HCT116 (cell line): ENCODE data around the gene SIX3. TPM values are rescaled to one million over a fixed set of nuclear protein-coding genes. Genes with fewer than 3 reads are reported as not detected.

ENCODE experiments used
- ATAC-seq: fragments of 200-7000 bp; cut with Tn5 transposase; 2 replicates; pipeline ENCODE4 v1.9.1; 2020; ENCODE audit warnings: mild to moderate bottlenecking, moderate library complexity
- BruUV-seq: library from RNA; stranded (reverse); fragments of 400-500 nt; replicated peaks from 2 replicates; lab custom pipeline; 2021; lab: Mats Ljungman, UMichigan
- CTCF ChIA-PET: fragments of 300-600 bp; sonication (Branson Sonifier 250); formaldehyde crosslinking; loops from one replicate; lab custom pipeline; 2021; ENCODE audit warnings: antibody characterized with exemption; lab: Charles Lee
- POLR2A ChIA-PET: fragments of 300-600, 350-600 bp; sonication (Branson Sonifier 250); formaldehyde crosslinking; loops from one replicate; lab custom pipeline; 2021; ENCODE audit warnings: antibody characterized with exemption; lab: Charles Lee
- RAD21 ChIA-PET, 2 experiments: fragments of 300-600 bp; sonication (Branson Sonifier 250); formaldehyde crosslinking; loops; one replicate each; lab custom pipeline; 2023; ENCODE audit warnings: low total read pairs in 2 of 2; ENCODE audit not compliant: uncharacterized antibody in 2 of 2, unreplicated experiment in 2 of 2, low non-redundant PET in 1 of 2; lab: Charles Lee
- DNase-seq: peaks from one replicate; pipeline ENCODE4 v3.0.0-alpha.2; 2010; ENCODE audit warnings: low read depth, low spot score
- H2AFZ ChIP-seq: fragments of 200-600 bp; shearing (Covaris generic), sonication (generic); 2 replicates; pipeline ENCODE4 v1.6.1; 2017; ENCODE audit warnings: low read depth, mixed run types, mixed read lengths, antibody characterized with exemption, low read length; ENCODE audit not compliant: poor library complexity, severe bottlenecking
- H3K27ac ChIP-seq: 2 replicates; pipeline ENCODE4 v1.5.1; 2012; ENCODE audit warnings: low read depth, low read length
- H3K27me3 ChIP-seq: fragments of 200-600 bp; sonication (generic); 2 replicates; pipeline ENCODE4 v1.6.1; 2016; ENCODE audit warnings: mixed run types, low read length, mixed read lengths; ENCODE audit not compliant: insufficient read depth
- H3K36me3 ChIP-seq, 2 experiments: fragments of 200-500 bp in 1 of 2; fragments of 200-600 bp in 1 of 2; sonication (Bioruptor generic) in 1 of 2; sonication (generic) in 1 of 2; 2 replicates each; pipeline versions ENCODE4 v1.5.1 to v1.6.1; 2014 to 2016; ENCODE audit warnings: low read length in 2 of 2, inconsistent platforms in 1 of 2, mixed read lengths in 1 of 2, mixed run types in 1 of 2; ENCODE audit not compliant: insufficient read depth in 2 of 2, control insufficient read depth in 1 of 2
- H3K4me1 ChIP-seq, 2 experiments: fragments of 200-600 bp in 1 of 2; sonication (generic) in 1 of 2; 2 replicates each; pipeline versions ENCODE4 v1.5.1 to v1.6.1; 2012 to 2017; ENCODE audit warnings: low read length in 2 of 2, inconsistent platforms in 1 of 2, mild to moderate bottlenecking in 1 of 2, mixed read lengths in 1 of 2, mixed run types in 1 of 2, moderate library complexity in 1 of 2; ENCODE audit not compliant: insufficient read depth in 2 of 2, control insufficient read depth in 1 of 2
- H3K4me2 ChIP-seq: fragments of 200-600 bp; sonication (generic); 2 replicates; pipeline ENCODE4 v1.6.1; 2017; ENCODE audit warnings: mixed run types, low read length, mixed read lengths
- H3K4me3 ChIP-seq, 2 experiments: fragments of 200-600 bp in 1 of 2; sonication (generic) in 1 of 2; replicated peaks in 1 of 2; 2 replicates each; pipeline ENCODE4 v1.5.1; 2011 to 2016; ENCODE audit warnings: low read length in 2 of 2, control low read depth in 1 of 2, low read depth in 1 of 2, mild to moderate bottlenecking in 1 of 2, mixed read lengths in 1 of 2, mixed run types in 1 of 2
- H3K79me2 ChIP-seq: fragments of 200-600 bp; sonication (generic); 2 replicates; pipeline ENCODE4 v1.6.1; 2017; ENCODE audit warnings: mild to moderate bottlenecking, mixed run types, low read length, moderate library complexity, mixed read lengths; ENCODE audit not compliant: insufficient read depth
- H3K9ac ChIP-seq: fragments of 200-600 bp; sonication (generic); 2 replicates; pipeline ENCODE4 v1.6.1; 2016; ENCODE audit warnings: low read length, mixed read lengths
- H3K9me2 ChIP-seq: fragments of 200-600 bp; sonication (generic), shearing (Covaris generic); 2 replicates; pipeline ENCODE4 v1.6.1; 2017; ENCODE audit warnings: mixed run types, mild to moderate bottlenecking, moderate library complexity; ENCODE audit not compliant: insufficient read depth
- H3K9me3 ChIP-seq, 2 experiments: fragments of 200-500 bp in 1 of 2; fragments of 200-600 bp in 1 of 2; sonication (Bioruptor generic) in 1 of 2; sonication (generic) in 1 of 2; 2 replicates each; pipeline ENCODE4 v1.6.1; 2014 to 2017; ENCODE audit warnings: low read length in 2 of 2, mixed read lengths in 2 of 2, inconsistent platforms in 1 of 2, low read depth in 1 of 2, mild to moderate bottlenecking in 1 of 2, mixed run types in 1 of 2, moderate library complexity in 1 of 2; ENCODE audit not compliant: control insufficient read depth in 1 of 2, insufficient read depth in 1 of 2
- H4K20me1 ChIP-seq: fragments of 200-600 bp; sonication (generic), shearing (Covaris generic); 2 replicates; pipeline ENCODE4 v1.6.1; 2017; ENCODE audit warnings: mixed run types, mild to moderate bottlenecking, moderate library complexity; ENCODE audit not compliant: insufficient read depth
- CBX3 ChIP-seq: IDR thresholded peaks from 2 replicates; pipeline ENCODE4 v1.6.1; 2012; ENCODE audit warnings: low read depth
- CEBPB ChIP-seq: IDR thresholded peaks from 2 replicates; pipeline ENCODE4 v1.6.1; 2012; ENCODE audit warnings: low read depth
- CTCF ChIP-seq, 3 experiments: fragments of 200-600 bp in 1 of 3; sonication (generic) in 1 of 3; IDR thresholded peaks in 2 of 3; conservative IDR thresholded peaks in 1 of 3; 2 replicates each; pipeline ENCODE4 v1.5.1; 2012 to 2017; ENCODE audit warnings: low read depth in 2 of 3, low read length in 2 of 3, antibody characterized with exemption in 1 of 3, borderline replicate concordance in 1 of 3, control low read depth in 1 of 3, mild to moderate bottlenecking in 1 of 3, mixed read lengths in 1 of 3, mixed run types in 1 of 3, moderate library complexity in 1 of 3; ENCODE audit not compliant: insufficient read depth in 1 of 3
- EGR1 ChIP-seq: IDR thresholded peaks from 2 replicates; pipeline ENCODE4 v1.6.1; 2012; ENCODE audit warnings: low read depth
- ELF1 ChIP-seq: IDR thresholded peaks from 2 replicates; pipeline ENCODE4 v1.6.1; 2012; ENCODE audit warnings: low read depth, borderline replicate concordance
- EZH2 ChIP-seq: fragments of 200-600 bp; sonication (generic); IDR thresholded peaks from 2 replicates; pipeline ENCODE4 v1.6.1; 2017; ENCODE audit warnings: antibody characterized with exemption, mixed run types
- POLR2AphosphoS5 ChIP-seq: IDR thresholded peaks from 2 replicates; pipeline ENCODE4 v1.6.1; 2011; ENCODE audit warnings: mild to moderate bottlenecking, low read depth, low read length, moderate library complexity
- RAD21 ChIP-seq: IDR thresholded peaks from 2 replicates; pipeline ENCODE4 v1.6.1; 2012; ENCODE audit warnings: low read depth, mild to moderate bottlenecking
- SIN3A ChIP-seq: IDR thresholded peaks from 2 replicates; pipeline ENCODE4 v1.6.1; 2012; ENCODE audit warnings: low read depth
- ZBTB33 ChIP-seq: IDR thresholded peaks from 2 replicates; pipeline ENCODE4 v1.6.1; 2011; ENCODE audit warnings: mild to moderate bottlenecking, low read length, moderate library complexity; ENCODE audit not compliant: insufficient replicate concordance; ENCODE audit errors: extremely low read depth
- ZFX ChIP-seq: fragments of 450-650 bp; IDR thresholded peaks from 2 replicates; pipeline ENCODE4 v1.6.1; 2017
- intact Hi-C: fragments of 100-400 bp; cut with micrococcal nuclease; formaldehyde crosslinking; loops from 2 replicates; pipeline ENCODE4 v1.10.0; 2022
- total RNA-seq: library from RNA; stranded (reverse); gene quantifications from one replicate; pipeline ENCODE4 v1.2.1, GENCODE V29; 2021; ENCODE audit not compliant: unreplicated experiment
- TF ChIP-seq, protein P1 (sequence below): IDR thresholded peaks from 2 replicates; pipeline ENCODE4 v1.6.1; 2012

SIX3 gene
- total RNA-seq, 1 experiment from 2014 or later, result 1.2 TPM

DNA sequence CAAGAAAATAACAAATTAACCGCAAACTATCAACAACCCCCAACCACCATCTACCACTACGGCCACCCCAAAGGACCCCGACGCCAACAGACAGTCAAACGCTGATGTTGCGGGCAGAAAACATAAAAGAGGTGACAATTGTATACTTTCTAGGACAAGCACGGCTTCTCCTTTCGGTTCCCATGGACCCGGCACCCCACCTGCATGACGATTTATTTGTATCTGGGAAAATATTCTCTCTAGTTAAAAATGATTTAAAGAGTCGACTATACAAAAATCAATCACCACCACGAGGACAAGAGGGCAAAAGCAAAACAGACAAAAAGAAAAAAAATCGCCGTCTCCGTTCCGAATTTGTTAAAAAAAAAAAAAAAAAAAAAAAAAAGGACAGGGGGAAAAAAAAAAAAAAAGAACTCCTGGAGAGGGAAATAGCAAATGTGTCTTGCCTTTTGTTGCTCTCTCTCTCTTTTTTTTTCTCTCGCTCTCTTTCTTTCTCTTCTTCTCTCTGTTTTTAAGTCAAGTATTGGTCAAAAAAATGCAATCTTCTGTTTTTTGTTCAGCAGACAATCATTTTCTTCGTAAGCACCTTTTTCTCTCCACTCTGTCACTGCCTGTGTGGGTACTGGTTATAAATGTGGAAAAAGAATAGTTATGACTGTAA lies 3.6 kb downstream of the SIX3 start:
- Histone ChIP-seq H3K9ac (no peak overlapping the region), H3K9me3 (no peaks in the 10 kb centered on the region), H3K4me1 (peaks cover 5 to 17% of the 10 kb centered on the region in 2 experiments; a peak in 3 of 4 replicates), H3K27me3 (no peaks in the 10 kb centered on the region), H3K4me3 (no peak overlapping the region), H3K9me2 (no peaks in the 10 kb centered on the region), H2AFZ (no peak overlapping the region)
- no peak for DNase-seq
- ATAC-seq, result no peak
- POLR2A ChIA-PET, result no interaction called here
- TF ChIP-seq EGR1, result no peak
- no peak for TF ChIP-seq POLR2AphosphoS5
- no peak for TF ChIP-seq CBX3
- no peak for TF ChIP-seq ZFX
- TF ChIP-seq RAD21, result no peak
- TF ChIP-seq ZBTB33, result no peak
- TF ChIP-seq, protein P1, sequence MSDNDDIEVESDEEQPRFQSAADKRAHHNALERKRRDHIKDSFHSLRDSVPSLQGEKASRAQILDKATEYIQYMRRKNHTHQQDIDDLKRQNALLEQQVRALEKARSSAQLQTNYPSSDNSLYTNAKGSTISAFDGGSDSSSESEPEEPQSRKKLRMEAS, result no peak
- no peak for TF ChIP-seq SIN3A
- TF ChIP-seq CTCF (IDR thresholded peaks at IDR 0.05 in 2 of 3, conservative IDR thresholded peaks at IDR 0.05 in 1 of 3; ENCODE audit: borderline replicate concordance in 1 of 3, insufficient read depth in 1 of 3, low read depth in 2 of 3, low read length in 2 of 3), result no peak
- no peak for TF ChIP-seq EZH2
- no peak for TF ChIP-seq ELF1
- no peak for TF ChIP-seq CEBPB
- TF ChIP-seq, all 23 proteins: peak for 0
- Histone ChIP-seq H4K20me1 (no peaks in the 10 kb centered on the region), H3K36me3 (no peaks in the 10 kb centered on the region), H3K79me2 (no peaks in the 10 kb centered on the region), H3K27ac (no peak overlapping the region), H3K4me2 (no peak overlapping the region)
- RAD21 ChIA-PET, result no interaction called here
- BruUV-seq, result TSS peak; percentile 45
- intact Hi-C loops, result no loop called here
- CTCF ChIA-PET, result no interaction called here
